Islet precursor cell (in vitro differentiated cells): ENCODE measurements around the gene FBXO38.

ENCODE experiments used
- DNase-seq: peaks from one replicate; pipeline ENCODE4 v3.0.0-alpha.2; 2018

Gene FBXO38, protein sequence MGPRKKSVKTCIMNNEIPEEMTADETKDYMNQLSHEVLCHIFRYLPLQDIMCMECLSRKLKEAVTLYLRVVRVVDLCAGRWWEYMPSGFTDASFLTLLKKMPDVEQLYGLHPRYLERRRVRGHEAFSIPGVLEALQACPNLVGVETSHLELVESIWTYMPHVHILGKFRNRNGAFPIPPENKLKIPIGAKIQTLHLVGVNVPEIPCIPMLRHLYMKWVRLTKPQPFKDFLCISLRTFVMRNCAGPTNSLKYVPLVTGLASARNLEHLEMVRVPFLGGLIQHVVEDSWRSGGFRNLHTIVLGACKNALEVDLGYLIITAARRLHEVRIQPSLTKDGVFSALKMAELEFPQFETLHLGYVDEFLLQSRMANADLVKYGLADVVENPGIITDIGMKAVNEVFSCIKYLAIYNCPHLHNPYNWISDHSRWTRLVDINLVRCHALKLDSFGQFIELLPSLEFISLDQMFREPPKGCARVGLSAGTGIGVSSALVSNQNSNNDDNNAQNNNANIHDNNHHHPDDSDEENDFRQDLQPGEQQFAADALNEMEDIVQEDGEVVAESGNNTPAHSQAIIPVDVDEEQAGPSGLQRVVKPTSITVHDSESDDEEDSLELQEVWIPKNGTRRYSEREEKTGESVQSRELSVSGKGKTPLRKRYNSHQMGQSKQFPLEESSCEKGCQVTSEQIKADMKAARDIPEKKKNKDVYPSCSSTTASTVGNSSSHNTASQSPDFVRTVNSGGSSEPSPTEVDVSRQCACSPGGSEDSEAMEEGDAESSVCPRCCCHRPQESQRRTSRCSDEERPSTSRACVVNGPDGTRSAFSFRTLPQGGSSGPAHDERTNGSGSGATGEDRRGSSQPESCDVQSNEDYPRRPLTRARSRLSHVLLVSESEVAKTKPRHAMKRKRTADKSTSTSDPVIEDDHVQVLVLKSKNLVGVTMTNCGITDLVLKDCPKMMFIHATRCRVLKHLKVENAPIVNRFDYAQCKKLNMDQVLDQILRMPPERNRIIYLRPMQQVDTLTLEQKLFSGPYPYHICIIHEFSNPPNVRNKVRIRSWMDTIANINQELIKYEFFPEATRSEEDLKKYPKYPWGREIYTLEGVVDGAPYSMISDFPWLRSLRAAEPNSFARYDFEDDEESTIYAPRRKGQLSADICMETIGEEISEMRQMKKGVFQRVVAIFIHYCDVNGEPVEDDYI

DNA sequence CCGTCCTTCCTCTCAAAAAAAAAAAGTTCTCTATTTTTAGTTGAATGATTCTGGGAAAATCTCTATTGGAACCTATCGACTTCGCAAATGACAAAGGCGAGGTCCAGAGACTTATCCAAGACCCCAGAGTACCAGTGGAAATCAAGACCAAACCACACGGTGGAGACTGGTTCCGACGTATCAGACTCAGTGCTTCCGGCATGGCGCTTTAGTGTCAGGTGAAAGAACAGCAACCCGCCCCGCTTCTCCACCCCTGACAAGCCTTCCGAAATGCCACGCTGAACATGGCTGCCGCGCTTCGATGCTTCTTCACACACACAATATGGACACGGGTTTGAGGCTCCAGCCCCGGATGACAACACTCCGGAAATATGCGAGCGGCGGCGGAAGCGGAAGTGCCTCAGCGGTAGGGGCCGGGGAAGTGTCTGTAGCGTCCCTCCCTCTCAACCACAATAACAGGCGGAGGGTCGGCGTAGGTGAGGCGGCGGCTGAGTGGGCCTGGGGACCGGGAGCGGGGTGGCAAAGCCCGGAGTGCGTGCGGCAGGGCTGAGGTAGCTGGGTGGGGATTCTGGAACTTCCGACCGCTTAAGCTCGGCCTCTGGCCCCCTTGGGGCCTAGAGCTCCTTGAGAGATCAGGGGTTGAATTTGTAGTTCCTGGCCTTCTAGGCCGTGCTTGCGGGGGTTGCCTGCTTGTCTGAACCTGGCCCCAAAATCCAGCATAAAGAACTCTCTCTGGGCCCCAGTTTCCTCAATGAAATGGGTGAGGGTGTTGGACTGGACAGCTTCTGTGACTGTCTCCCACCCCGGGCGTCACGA is at the start of gene FBXO38:
Gene FBXO38, plus strand, starts transcription at position 395 of the 816 bp plus-strand sequence. CDS start 10,819 bp downstream, outside the sequence.
- DNase-seq: peak; percentile 99

DNA sequence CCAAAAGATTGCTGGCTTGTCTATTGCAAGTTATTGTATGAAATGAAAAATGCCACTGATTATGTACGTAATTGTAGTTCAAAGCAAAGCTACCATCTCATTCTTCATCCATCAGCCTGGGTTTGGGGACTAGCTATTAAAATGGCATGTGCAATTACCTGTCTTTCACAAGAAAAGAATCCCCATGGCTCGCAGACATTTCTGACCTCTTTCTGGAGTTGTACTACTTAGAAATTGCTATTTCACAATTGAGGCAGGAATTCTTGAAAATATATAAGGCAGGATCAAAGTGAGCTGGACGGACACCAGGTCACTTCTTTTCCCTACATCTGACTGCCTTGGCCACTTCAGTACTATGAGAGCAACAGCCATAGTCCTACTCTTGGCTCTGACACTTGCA is 48.5 kb upstream of the FBXO38 start, which contains the start of gene SPINK9:
Gene SPINK9, plus strand, starts transcription at position 301 of the 400 bp plus-strand sequence. Its CDS starts 55 bp downstream, at position 356.
- no peak for DNase-seq

DNA sequence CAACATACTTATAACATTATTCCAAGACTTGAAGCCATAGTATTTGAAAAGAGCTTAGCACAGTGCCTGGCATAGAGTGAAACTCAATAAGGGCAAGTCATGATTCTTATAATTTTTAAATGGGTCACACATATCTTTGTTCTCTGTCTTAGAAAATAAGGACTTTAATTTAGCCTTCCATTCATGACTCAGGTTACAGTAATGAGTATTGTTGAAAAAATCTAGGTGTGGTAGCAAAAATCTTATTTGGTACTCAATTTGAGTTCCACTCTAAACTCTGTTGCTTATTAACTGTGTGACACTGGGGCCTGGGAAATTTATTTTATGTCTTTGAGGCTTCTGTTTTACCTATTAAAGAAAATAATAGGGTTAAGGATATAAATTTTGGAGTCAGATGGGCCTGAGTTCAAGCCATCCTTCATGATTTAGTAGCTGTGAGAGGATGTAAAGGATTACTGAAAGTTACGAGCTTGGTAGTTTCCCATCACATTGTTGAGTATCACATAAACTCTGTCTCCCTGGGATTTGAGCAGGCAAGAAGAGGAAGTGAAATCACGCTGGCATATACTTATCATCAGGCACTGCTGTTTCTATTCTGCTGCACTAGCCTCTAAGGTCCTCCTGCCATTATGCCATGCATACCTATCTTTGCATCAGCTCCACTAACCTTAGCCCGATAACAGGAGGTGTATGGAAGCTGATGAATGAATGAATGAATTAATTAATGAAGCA is 46.9 kb upstream of the FBXO38 start:
- no peak for DNase-seq

DNA sequence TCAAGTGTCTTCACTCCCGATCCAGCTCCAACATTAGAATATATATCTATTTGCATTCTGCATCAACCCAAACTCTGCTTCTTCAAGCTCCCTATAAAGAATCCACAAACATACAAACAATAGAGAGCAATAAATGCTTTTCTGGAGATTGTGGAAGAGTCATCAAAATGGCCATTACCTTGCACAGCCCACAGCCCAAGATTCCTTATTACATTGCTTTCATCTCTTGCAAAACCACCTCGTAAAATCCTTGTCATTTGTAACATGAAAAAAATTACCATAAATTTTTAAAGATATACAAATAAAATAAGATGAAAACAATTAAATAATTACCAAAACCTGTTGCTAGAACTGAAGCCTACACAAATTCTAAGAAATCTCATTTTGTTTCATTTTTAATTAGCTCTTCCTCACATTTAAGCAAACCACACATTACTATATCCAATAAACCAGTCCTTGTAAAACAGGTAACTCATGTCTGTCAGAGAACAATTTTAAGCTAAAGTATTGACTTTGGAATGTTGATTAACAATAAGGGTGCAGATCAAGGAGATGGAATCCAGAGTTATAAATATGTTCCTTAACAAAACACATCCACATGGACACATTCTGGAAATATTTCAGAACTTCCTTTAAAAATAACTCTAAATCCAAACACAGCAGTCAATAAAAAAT is 41.2 kb upstream of the FBXO38 start:
- DNase-seq: no peak

DNA sequence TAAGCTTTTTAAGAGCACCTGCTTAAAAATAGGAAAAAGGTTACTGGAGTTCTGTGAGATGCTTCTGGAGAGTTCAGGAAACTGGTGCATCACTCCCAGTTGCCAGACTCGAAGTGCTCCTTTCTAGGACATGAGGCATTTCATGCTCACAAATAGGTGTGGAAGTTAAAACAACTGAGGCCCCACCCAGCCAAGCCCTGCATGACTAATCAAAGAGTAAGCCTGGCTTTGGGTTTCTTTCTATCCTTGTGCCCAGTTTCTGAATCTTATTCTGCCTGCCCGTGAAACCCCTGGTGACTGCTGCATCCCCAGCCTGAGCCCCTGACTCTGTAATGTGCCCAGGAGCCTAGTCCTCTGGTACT is 40.7 kb upstream of the FBXO38 start:
- DNase-seq: peak; percentile 53

DNA sequence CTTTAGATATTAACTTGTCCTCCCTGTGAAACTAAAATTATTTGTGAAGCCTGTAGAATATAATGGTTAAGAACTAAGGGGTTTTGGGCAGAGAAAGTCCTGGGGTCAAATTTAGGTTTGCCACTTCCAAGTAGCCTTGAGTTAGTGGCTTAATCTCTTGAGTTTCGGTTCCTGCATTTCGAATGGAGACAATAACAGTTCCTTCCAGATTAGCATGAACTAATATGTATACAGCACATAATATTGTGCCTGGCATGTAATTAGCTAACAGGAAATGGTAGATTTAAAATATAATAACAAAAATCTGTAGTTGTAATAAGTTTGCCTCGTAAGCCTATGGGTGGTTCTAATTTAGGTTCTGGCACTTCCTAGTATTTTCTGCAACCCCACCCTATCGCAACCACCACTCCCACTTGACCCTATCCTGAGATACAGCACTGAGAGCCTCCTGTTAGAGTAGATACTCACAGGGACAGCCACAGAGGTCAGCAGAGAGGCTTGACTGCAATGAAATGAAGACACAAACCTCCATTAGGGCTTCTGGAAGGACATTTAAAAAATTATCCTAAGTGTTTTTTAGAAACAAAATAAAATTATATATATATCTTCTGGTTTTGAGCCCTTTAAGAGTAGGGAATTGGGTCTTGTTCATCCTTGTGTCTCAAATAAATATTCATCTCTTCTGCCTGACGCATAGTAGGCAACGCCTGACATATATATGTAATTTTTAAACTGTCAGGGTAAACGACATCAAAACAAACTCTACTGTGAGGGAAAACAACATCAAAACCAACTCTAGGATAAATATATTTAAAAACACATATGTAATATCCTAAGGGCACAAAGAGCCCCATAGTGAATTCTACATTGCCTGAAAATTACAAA is 39.9 kb upstream of the FBXO38 start:
- no peak for DNase-seq

DNA sequence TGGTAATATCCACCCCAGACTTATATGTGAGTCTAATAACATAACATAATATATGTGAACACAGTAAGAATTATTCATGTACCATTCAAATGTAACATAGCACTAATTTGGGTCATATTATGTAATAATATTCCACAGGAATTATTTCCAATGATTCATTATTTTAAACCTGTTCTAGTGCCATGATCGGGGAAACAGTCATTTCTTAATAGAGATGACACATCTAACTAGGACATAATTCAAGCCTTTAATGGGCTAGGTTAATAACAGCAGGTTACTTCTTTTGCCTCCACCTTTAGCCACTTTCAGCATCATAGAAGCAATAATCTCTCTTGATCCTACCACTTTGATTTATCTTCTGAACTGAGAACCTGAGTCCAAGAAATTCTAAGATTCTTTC is 36.1 kb upstream of the FBXO38 start:
- no peak for DNase-seq

DNA sequence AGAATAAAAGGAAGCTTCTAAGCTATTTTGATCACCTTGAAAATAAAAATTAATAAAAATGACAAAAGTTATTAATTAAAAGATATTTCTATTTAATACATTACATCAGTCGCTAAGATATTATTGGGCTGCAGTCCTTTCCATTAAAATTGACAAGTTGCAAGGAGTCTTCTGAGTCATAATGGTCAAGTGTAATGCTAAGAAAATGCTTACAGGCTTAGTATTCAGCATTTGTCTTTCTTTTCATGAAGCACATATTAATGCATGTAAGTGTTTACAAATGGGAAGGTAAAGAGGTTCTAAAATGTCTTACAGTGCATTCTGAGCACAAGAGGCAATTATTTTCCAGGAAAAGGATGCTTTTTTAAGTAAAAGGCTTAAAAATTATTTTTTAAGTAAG is 31.1 kb upstream of the FBXO38 start:
- no peak for DNase-seq

DNA sequence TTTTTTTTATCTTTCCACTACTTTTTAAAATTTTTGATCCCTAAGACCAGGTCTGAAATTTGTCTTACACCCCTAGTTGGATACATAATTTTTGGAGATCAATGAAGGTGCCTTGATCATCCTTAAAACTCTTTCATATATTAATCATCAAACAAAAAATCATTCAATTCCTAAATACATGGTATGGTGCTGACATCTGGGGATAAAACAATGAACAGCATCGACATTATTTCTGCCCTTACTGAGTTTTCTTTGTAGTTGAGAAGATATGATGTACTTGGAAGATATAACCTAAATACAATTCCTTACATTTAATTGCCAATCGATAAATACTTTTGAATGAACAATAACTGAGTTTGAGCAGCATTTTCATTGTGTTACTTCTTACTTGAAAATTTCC is 30.1 kb upstream of the FBXO38 start:
- DNase-seq: no peak

DNA sequence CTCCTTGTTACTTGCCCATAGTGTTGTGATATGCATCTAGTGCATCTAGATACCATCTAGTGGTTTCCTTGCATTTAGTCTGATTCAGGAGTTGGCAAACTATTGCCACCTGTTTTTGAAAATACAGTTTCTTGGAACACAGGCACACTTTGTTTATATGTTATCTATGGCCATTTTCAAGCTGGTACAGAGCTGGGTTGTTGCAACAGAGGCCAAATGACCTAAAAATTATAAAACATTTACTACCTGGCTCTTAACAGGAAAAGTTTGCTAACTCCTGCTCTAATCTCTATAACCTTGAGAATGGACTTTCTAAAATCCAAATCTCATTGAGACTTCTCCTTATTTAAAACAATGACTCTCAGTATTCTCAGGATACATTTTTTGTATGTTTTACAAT is 19.4 kb upstream of the FBXO38 start:
- DNase-seq: no peak

DNA sequence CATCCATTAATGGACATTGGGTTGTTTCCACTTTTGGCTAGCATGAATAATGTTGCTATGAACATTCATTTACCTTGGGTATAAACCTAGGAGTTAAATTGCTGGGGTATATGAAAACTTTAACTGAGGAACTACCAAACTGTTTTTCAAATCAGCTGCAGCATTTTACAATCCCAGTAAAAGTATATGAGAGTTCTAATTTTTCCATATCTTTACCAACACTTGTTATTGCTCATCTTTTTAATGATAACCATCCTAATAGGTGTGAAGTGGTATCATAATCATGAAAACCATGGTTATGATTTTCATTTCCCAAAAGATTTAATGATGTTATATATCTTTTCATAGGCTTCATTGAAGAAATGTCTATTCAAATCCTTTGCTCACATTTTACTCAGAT is 15.5 kb upstream of the FBXO38 start:
- no peak for DNase-seq

DNA sequence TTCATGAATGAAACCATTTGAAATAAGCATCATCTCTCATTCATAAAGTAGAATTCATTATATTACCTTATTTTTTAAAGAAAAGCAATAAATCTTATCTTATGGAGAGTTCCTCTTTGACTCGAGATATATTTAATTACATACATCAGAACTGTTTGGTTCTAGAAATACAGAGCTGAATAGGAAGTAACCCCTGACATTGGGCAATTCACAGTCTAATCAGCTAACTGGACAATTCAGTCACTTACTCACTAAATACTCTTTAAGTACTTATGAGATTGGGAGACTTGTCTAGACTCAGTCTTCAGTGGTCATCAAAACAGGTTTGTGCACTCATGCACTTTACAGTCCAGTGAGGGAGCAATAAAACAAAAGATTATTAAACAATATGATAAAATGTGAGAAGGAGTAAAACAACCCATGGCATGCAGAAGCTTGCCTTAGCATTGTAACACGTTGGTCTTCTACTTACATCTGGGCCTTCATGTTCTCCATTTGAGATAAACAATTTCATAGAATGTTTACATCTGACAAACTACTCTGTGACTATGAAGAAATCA is 11.5 kb upstream of the FBXO38 start:
- DNase-seq: no peak

DNA sequence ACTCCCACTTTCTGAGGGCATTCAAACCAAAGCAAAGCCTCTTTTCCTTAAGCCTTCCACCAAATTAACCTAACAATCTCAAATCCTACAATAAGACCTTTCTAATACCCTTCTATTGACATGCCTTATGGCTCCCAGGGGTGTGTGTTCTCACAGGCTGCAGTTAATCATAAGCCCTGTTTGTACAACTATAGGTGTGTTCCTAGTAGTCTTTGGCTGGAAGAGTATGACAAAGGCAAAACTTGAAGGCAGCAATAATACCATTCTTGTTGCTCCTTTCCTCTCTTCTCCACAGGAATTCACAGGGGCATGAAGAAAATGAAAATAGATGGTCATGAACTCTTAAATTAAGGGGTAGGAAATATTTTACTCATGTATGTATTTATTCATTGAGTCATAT is 10.9 kb upstream of the FBXO38 start:
- DNase-seq: no peak

DNA sequence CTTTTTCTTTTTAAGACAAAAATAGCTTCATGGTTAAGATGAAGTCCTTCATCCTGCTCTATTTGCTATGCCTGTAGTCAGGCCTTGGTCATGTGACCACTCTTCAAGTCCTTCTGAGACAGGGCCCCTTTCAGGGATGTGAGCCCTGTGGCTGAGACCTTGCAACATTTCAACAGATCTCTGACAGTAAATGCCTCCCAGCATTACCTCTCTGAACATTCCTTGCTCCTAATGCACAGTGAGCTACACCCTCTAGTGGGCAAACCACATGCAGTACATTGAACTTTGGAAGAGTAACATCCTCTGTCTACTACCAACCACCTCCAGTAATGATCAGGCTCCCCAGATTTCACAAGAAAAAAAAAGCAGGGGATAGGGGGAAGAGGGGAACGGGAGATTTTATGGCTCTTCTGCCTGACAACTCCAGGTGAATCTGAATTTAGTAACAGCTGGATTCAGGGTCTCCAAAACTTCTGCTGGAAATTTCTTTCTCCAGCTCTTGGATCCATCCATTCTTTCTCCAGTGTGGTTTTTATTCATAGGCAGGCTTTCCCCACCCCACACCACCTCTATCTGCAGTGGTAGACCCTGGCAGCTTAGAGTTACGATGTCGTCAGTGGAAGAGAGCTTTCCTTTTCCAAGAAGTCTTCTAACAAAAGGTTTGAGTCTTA is 8.9 kb upstream of the FBXO38 start:
- DNase-seq: peak; percentile 91

DNA sequence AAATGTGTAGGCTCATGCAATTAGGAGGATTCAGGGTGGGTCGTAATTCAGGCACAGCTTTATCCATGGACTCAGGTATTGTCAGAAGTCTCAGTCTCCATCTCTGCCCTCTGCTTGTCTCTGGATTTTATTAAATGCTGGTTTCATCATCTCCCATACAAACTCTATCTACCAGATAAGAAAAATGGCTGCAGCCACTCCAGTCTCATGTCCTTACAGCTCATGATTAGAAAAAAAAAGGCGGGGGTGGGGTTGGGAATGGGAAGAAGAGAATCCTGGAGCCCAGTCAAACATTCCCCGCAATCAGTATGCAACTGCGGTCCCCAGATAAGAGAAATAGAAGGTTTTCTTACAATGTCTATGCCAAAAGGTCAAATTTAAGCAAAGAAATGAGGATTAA is 7.6 kb upstream of the FBXO38 start:
- DNase-seq: no peak

DNA sequence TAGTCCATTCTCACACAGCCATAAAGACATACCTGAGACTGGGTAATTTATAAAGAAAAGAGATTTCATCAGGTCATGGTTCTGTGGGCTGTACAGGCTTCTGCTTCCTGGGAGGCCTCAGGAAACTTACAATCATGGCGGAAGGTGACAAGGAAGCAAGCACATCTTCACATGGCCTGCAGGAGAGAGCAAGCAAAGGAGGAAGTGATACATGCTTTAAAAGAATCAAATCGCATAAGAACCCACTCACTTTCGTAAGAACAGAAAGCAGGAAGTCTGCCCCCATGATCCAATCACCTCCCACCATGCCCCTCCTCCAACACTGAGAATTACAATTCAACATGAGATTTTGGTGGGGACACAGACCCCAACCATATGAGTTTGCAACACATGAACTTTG is 5.1 kb upstream of the FBXO38 start:
- DNase-seq: no peak

DNA sequence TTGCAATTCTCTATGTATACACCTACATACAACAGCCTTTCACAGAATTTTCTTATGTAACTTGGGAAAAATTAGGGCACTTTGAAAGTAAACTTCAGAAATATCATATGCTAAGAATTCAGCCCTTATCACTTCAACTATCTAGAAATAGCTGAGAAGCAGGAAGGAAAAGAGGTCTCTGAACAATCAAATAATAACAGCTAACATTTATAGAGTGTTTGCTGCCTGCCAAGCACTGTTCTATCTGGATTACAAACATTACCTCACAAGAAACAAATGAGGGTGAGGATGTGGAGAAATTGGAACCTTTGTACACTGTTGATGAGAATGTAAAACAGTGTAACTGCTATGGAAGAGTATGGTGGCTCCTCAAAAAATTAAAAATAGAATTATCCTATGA is 4.4 kb upstream of the FBXO38 start:
- DNase-seq: no peak

DNA sequence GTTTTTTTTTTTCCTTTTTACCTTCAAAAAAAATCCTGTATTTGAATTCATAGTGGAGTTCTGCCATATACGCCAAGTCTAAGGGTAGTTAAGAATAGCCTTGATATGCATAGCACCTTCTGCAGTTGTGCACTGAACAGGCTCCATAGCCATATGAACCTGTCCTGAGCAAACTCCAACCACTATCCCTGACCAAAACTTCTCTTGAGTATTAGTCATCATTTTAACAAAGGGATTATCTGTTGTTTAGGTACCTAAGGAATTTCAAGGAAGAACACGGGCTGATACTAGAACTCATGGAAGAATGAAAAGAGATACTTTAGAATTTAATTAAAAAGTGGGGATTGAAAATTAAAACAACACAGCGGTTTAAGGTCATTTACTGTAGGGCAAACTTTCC is 1.9 kb upstream of the FBXO38 start:
- no peak for DNase-seq

DNA sequence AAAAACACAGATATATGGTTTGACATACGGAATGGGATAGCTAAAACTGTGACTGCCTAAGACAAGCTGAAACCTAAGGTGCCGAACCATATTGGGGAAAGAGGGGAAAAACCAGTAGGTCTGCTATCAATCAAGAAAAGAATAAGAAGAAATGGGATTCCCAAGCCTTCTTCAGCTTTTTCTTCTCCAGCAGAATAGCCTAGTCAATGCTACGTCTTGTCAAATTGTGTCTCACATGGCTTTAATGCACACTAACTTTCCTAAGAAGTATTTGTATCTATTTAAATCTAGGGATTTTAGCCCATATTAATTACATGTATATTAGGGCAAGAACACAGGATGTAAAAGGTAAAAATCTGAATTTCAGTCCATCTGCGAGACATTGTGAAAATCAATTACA is 797 bp upstream of the FBXO38 start:
- no peak for DNase-seq
